Measurements from ENCODE around the gene ITFG1. TPM values are rescaled to one million over a fixed set of nuclear protein-coding genes. Genes with fewer than 3 reads are reported as not detected.

ITFG1 gene
- total RNA-seq, 1 donor from 2014 or later: 56.7 TPM

DNA sequence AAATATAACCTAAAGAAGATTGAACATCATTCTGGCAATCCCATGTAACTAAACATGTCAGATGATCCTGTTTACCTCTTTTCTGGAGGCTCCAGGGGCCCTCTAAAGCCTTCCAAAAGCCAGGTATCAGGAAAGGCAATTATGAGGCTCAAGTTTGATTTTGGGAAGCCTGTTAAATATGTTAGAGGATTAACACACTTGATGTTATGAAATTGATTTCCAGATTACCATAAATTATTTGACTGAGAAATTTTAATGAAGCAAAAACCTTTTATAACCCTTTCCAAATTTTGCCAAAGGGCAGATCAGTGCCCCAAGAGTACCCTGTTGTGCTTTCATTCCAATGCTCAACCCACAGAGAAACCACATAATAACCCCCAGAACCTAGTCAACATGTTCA is 29.6 kb upstream of the ITFG1 start:
- TF ChIP-seq, protein P1, sequence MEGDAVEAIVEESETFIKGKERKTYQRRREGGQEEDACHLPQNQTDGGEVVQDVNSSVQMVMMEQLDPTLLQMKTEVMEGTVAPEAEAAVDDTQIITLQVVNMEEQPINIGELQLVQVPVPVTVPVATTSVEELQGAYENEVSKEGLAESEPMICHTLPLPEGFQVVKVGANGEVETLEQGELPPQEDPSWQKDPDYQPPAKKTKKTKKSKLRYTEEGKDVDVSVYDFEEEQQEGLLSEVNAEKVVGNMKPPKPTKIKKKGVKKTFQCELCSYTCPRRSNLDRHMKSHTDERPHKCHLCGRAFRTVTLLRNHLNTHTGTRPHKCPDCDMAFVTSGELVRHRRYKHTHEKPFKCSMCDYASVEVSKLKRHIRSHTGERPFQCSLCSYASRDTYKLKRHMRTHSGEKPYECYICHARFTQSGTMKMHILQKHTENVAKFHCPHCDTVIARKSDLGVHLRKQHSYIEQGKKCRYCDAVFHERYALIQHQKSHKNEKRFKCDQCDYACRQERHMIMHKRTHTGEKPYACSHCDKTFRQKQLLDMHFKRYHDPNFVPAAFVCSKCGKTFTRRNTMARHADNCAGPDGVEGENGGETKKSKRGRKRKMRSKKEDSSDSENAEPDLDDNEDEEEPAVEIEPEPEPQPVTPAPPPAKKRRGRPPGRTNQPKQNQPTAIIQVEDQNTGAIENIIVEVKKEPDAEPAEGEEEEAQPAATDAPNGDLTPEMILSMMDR (IDR thresholded peaks at IDR 0.05): no peak
- Histone ChIP-seq H3K27ac (no peak overlapping the region), H3K4me1 (peaks cover 6 to 11% of the 10 kb centered on the region in 2 donors), H3K27me3 (no peaks in the 10 kb centered on the region), H3K4me3 (no peak overlapping the region), H3K9me3 (peaks cover 4 to 22% of the 10 kb centered on the region in 2 donors), H3K36me3 (no peaks in the 10 kb centered on the region)
- no peak for DNase-seq (ENCODE audit: low spot score in 2 of 2)
- intact Hi-C loops (cut with DNase I): no loop called here

DNA sequence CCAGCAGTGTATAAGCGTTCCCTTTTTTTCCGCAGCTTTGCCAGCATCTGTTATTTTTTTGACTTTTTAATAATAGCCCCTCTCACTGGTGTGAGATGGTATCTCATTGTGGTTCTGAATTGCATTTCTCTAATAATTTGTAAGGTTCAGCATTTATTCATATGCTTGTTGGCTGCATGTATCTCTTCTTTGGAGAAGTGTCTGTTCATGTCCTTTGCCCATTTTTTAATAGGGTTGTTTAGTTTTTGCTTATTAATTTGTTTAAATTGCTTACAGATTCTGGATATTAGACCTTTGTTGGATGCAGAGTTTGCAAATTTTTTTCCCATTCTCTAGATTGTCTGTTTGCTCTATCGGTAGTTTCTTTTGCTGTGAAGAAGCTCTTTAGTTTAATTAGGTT is 27.2 kb upstream of the ITFG1 start:
- no peaks in the 10 kb centered on the region for H3K27me3 ChIP-seq
- TF ChIP-seq, protein P1 (IDR thresholded peaks at IDR 0.05): no peak
- no peak overlapping the region for H3K4me3 ChIP-seq
- H3K27ac ChIP-seq: no peak overlapping the region
- H3K4me1 ChIP-seq: peaks cover 6 to 7% of the 10 kb centered on the region in 2 donors
- H3K36me3 ChIP-seq: no peaks in the 10 kb centered on the region
- intact Hi-C loops (cut with DNase I): no loop called here
- no peak for DNase-seq (ENCODE audit: low spot score in 2 of 2)
- H3K9me3 ChIP-seq: peaks cover 4 to 22% of the 10 kb centered on the region in 2 donors

DNA sequence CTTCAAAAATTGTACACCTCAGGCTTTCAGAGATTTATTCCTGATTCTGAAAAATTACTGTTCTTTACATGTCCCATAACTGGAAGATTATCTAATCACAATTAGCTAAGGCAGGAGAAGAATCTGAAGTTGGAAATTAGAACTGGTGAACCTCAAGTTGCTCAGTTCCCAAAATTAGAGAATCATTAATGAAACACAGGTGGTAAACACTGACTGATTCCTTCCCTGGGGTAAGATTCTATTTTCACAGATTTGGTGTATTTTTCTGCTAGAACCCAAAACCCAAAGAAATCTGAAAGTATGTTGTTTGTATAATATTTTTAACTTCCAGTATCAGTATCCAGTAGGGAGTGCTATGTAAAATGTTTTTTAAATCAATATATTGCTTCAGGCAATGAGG is 26.0 kb upstream of the ITFG1 start:
- Histone ChIP-seq H3K36me3 (no peaks in the 10 kb centered on the region), H3K27ac (no peak overlapping the region), H3K4me1 (no peaks in the 10 kb centered on the region), H3K4me3 (no peak overlapping the region), H3K27me3 (no peaks in the 10 kb centered on the region), H3K9me3 (peaks cover 4 to 22% of the 10 kb centered on the region in 2 donors)
- intact Hi-C loops (cut with DNase I): no loop called here
- no peak for DNase-seq (ENCODE audit: low spot score in 2 of 2)
- TF ChIP-seq, protein P1 (IDR thresholded peaks at IDR 0.05): no peak

DNA sequence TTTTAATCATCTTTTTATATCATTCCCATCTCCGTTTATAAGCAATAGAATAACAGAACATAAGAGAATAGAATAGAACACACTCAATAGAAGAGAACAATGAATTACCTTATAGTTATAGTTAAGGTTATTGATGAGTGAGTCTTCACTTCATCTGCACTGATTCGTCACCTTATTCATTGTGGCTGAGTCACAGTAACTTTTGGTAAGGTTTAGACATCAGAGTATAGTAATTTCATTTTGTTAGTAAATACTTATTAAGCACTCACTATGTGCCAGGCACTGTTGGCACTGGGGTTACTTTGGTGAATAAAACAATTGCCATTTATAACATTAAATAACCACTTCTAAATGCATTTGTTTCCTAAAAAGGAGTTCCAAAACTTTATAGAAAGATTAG is 22.8 kb upstream of the ITFG1 start:
- H3K27me3 ChIP-seq: no peaks in the 10 kb centered on the region
- intact Hi-C loops (cut with DNase I): no loop called here
- H3K4me1 ChIP-seq: no peaks in the 10 kb centered on the region
- H3K36me3 ChIP-seq: no peaks in the 10 kb centered on the region
- no peak overlapping the region for H3K4me3 ChIP-seq
- DNase-seq (ENCODE audit: low spot score in 2 of 2): no peak
- TF ChIP-seq, protein P1 (IDR thresholded peaks at IDR 0.05): no peak
- H3K27ac ChIP-seq: no peak overlapping the region
- H3K9me3 ChIP-seq: peaks cover 0 to 8% of the 10 kb centered on the region in 2 donors

DNA sequence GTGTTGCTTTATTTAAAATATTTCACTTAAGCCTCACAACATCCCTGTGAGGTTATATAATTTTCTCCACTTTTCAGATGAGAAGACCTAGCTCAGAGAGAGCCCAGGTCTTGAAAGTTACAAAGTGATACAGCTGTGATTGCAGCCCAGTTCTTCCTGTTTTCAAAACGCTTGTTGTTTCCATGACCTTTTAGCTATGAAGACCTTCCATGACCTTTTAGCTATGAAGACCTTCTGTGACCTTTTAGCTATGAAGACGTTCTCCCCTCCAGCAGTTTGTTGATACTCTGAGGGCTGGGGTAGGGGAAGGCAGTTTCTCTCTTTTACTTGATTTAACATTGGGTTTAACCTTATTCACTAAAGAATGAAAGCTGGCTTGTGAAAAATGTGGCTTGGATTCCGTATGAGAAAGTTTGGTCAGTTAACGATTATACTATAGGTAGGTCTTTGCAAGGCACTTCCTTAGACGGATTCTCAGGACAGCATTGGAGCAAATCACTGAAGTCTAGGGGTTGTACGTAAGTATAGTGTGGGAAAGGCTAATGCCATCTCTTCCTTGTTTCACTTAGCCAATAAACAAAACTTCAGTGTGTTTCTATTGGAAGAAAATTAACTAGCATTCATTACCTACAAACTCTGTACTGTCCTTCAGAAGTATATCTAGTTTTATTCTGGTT is 21.0 kb upstream of the ITFG1 start:
- TF ChIP-seq, protein P1 (IDR thresholded peaks at IDR 0.05): no peak
- no peak for DNase-seq (ENCODE audit: low spot score in 2 of 2)
- H3K36me3 ChIP-seq: no peaks in the 10 kb centered on the region
- intact Hi-C loops (cut with DNase I): no loop called here
- H3K27ac ChIP-seq: no peak overlapping the region
- no peaks in the 10 kb centered on the region for H3K27me3 ChIP-seq
- H3K4me3 ChIP-seq: no peak overlapping the region
- H3K9me3 ChIP-seq: no peaks in the 10 kb centered on the region
- H3K4me1 ChIP-seq: no peaks in the 10 kb centered on the region

DNA sequence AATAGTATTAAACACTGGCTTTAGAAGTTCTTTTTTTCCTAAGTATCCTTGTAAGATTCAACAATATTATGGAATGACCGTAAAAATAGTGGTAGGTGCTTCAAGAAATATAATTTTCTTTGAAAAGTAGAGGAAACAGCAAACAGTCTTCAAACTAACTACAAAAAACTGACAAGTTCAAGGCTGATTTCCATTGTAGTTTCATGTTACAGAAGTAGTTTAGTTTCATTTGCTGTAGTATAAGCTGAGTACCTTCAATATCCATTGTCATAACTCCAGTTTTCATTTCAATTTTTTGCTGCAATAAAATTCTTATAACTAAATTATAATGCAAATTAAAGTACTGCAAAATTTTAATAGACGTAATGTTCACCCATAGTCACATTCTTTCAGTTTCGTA is 19.5 kb upstream of the ITFG1 start:
- no peaks in the 10 kb centered on the region for H3K4me1 ChIP-seq
- no peaks in the 10 kb centered on the region for H3K36me3 ChIP-seq
- TF ChIP-seq, protein P1 (IDR thresholded peaks at IDR 0.05): no peak
- intact Hi-C loops (cut with DNase I): no loop called here
- no peak overlapping the region for H3K4me3 ChIP-seq
- no peak for DNase-seq (ENCODE audit: low spot score in 2 of 2)
- H3K27me3 ChIP-seq: no peaks in the 10 kb centered on the region
- H3K9me3 ChIP-seq: no peaks in the 10 kb centered on the region
- H3K27ac ChIP-seq: no peak overlapping the region

Measured in ascending aorta (tissue), 2 donors.